Activated gamma-delta T cell treated with anti-CD3 and anti-CD28 coated beads, Interleukin-2, amount 50 U/mL, for 16 hours (primary cell): Measurements from ENCODE around the gene RNF213.

ENCODE experiments used
- DNase-seq: peaks from one replicate; pipeline ENCODE4 v3.0.0-alpha.2; 2020; ENCODE audit warnings: low read depth

The RNF213 gene

GRCh38 chr17:80260791-80261158 lies at the start of gene RNF213:
TSS of gene RNF213 (plus strand) at chr17:80260852. CDS start at chr17:80263682, 2,830 bp downstream.
- DNase-seq = peak; percentile 35

DNA sequence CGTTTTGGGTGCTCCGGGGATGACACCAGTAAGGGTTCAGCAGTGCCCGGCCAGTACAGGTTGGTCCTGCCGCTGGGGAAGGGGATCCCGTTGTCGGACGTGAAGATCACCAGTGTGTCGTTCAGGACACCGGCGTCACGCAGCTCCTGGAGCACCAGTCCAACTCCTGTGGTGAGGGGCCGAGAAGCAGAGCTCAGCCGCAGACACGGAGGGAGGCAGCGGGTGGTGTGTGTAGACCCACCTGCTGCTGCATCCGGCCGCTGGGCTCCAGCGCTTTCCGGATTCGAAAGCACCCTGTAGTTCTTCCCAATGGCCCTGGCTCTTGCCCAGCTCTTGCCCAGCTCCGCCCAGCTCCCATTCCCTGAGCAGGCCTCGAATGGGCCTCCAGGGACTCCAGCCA lies 48.5 kb upstream of the RNF213 start:
- no peak for DNase-seq

GRCh38 chr17:80212511-80212910 lies 48.1 kb upstream of the RNF213 start:
- no peak for DNase-seq

DNA sequence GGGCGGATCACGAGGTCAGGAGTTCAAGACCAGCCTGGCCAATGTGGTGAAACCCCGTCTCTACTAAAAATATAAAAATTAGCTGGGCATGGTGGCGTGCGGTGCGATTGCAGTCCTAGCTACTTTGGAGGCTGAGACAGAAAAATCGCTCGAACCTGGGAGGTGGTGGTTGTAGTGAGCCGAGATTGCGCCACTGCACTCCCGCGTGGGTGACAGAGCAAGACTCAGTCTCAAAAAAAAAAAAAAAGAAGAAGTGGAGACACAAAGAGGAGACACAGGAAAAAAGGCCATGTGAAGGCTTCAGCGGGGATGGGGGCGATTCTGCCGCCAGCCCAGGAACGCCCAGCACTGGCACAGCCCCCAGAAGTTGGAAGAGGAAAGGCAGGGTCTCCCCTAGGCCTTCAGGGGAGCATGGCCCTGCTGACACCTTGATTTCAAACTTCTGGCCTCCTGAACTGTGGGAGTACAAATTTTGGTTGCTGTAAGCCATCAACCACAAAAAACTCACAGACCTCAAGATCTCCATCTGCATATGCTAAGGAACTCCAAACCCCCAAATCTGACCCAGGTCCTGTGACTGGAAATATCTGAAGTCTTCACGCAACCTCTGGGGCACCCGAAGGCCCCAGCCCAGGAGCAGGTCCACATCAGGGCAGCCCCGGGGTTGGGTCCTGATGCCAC lies 47.5 kb upstream of the RNF213 start:
- DNase-seq = no peak

- no peak for DNase-seq
Observed at GRCh38 chr17:80213643-80213975, 47.0 kb upstream of the RNF213 start.

GRCh38 chr17:80214012-80214877 lies 46.4 kb upstream of the RNF213 start:
- DNase-seq = no peak

DNA sequence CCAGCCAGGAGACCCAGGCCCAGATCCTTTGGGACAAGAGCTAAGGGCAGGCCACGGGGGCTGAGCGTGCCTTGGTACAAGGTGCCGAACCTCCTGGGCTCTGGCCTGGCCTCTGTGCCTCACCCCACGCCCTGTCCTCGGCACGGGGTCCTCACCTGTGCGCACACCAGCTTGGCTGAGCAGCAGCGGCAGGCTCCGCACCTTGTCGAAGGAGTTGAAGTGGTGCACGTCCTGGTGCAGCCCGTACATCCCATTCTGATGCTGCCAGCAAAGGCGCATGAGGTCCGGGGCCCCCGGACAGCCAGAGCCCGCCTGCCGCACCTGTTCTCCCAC lies 45.8 kb upstream of the RNF213 start:
- DNase-seq = no peak

DNA sequence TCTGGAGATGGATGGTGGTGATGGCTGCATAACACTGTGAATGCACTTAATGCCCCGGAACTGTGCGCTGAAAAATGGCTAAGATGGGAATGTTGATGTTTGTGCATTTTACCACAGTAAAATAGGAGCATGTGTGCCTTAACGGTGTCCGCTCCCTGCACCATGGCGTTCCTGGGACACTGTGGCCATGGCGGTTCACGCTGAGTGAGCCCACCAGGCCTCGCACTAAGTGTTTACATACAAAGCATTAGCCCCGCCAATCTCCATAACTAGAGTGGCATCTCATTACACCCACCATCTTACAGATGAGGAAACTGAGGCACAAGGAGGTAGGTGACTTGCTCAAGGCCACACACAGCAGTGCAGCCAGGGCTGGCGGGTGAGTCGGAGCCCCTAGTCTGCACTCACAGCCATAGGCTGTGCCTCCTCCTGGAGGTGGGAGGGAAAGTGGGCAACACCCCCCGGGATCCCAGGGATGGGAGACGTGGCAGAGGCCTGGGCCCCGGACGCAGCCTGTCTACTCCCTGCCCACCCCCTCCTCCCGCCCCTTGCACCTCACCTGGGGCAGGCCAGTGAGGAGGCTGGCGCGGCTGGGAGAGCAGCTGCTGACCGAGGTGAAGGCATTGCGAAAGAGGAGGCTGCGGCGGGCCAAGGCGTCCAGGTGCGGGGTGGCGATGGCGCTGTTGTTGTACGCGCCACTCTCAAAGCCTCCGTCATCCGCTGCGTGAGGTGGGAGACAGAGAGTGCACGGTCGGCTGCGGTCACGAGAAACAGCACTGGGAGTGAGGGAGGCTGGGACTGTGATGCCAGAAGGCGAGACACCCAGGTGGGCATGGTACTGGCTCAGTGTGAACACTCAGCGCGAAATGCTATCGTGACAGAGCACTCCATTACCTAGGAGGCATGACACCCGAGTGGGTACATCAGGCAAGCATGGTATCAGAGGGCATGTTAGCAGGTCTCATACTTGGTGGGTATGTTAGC lies 43.9 kb upstream of the RNF213 start:
- no peak for DNase-seq

DNA sequence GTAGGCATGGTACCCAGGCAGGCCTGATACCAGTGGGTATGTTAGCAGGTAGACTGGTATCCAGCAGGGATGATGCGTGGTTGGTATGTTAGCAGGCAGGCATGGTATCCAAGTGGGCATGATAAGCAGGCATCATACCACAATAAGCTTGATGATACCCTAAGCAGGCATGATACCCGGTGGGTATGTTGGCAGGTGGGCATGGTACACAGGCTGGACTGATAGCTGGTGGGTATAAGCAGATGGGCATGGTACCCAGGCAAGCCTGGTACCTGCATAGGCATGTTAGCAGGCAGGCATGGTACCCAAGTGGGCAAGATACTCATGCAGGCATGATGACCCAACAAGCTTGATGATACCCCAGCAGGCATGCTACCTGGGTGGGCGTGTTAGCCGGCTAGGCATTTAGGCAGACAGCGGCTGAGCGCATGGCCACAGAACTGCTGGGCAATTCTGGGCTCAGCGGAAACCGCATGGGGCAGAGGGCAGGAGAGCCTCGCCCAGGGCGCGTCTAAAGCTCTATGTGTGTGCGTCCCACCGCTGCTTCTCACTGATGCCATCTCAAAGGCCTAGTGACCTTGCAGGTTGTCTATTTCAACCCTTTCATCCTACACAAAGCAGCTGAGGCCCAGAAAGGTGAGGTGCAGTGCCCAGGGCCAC lies 42.8 kb upstream of the RNF213 start:
- no peak for DNase-seq

GRCh38 chr17:80218391-80218790 lies 42.3 kb upstream of the RNF213 start:
- no peak for DNase-seq

GRCh38 chr17:80219013-80219762 lies 41.5 kb upstream of the RNF213 start:
- peak; percentile 93 for DNase-seq

- DNase-seq = no peak
Observed at GRCh38 chr17:80219763-80220053, 40.9 kb upstream of the RNF213 start.

DNA sequence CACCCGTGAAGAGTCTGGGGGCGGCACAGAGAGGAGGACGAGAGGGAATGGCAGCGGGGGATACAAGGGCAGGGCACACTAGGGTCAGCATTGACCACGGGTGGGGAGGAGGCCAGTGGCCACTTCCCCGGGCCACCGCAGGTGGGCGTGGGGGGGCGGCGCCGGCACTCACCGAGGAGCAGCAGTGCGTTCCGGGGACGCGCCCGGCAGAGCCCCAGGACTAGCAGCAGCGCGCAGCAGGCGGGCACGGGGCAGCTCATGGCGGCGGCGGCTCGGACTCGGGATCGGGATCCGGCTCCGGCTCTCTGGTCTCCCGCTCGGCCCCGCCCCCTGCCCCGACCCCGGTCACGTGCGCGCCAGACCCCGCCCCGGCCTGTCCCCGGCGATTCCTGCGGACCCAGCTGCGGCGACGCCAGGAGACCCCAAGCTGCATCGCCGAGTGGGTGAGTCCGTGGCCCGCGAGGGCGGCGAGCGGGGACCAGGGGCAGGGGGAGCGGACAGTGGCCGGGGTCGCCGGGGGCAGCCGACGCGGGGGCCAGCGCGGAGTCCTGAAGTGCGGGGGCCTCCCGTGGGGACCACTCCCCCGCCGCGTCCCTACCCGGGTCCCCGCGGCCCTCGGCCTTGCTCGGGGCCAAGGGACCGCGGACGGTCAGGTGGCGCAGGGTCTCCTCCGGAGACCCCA lies 40.5 kb upstream of the RNF213 start, which contains the start of the genes SGSH and SLC26A11:
Gene SGSH, minus strand, starts transcription at position 280 of the 682 bp plus-strand sequence. Its CDS starts 20 bp downstream, at position 260.
Gene SLC26A11, plus strand, starts transcription at position 374 of the 682 bp plus-strand sequence. CDS start 1,134 bp downstream, outside the sequence.
- peak; percentile 27 for DNase-seq

- DNase-seq = no peak
Observed at GRCh38 chr17:80220736-80221215, 39.9 kb upstream of the RNF213 start.

DNA sequence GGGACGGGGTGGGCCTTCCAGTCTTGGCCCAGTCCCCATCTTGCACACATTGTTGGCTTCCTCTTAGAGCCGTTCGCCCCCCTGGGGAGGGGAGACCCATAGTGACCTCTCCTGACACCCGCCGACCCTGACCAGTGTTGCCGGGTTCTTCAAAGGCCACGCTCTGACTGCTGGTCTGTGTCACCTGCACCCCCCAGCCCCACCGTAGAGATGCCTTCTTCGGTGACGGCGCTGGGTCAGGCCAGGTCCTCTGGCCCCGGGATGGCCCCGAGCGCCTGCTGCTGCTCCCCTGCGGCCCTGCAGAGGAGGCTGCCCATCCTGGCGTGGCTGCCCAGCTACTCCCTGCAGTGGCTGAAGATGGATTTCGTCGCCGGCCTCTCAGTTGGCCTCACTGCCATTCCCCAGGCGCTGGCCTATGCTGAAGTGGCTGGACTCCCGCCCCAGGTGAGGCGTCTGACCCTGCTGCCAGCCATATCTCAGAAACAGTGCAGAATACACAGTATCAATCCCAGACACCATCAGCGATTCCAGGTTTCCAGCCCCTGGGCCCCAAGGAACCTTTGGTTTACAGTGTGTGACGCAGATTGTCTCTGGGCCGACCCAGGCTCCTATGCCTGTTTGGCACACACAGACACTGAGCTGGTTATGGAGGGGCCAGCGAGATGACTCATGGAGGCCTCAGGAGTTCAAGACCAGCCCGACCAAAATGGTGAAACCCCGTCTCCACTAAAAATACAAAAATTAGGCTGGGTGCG lies 39.1 kb upstream of the RNF213 start:
- DNase-seq = no peak

DNA sequence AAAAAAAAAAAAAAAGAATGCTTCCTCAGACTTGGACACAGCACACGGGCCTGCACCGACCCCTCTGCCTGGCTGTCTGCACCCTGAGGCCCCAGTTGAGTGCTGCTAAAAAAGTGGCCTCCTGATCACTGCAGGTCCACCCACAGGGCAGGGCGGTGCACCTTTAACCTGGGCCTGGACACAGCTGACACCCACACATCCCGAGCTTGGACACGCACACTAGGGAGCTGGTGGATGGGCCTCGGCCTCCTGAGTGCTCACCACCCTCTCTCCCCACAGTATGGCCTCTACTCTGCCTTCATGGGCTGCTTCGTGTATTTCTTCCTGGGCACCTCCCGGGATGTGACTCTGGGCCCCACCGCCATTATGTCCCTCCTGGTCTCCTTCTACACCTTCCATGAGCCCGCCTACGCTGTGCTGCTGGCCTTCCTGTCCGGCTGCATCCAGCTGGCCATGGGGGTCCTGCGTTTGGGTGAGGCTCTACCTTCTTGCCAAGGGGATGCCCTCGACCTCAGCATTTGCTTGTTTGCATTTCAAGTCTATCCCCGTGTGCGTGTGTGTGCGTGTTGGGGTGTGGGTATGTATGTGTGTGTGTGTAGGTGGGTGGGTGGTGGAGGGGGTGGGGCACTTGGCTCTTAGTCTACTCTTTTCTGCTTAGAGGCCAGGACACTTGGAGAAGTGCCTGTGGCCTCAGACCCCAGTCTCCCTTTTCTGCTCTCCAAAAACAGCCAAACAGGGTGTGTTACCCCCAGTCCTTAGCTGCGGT lies 38.1 kb upstream of the RNF213 start:
- DNase-seq = no peak

GRCh38 chr17:80223142-80223815 lies 37.4 kb upstream of the RNF213 start:
- DNase-seq = no peak

DNA sequence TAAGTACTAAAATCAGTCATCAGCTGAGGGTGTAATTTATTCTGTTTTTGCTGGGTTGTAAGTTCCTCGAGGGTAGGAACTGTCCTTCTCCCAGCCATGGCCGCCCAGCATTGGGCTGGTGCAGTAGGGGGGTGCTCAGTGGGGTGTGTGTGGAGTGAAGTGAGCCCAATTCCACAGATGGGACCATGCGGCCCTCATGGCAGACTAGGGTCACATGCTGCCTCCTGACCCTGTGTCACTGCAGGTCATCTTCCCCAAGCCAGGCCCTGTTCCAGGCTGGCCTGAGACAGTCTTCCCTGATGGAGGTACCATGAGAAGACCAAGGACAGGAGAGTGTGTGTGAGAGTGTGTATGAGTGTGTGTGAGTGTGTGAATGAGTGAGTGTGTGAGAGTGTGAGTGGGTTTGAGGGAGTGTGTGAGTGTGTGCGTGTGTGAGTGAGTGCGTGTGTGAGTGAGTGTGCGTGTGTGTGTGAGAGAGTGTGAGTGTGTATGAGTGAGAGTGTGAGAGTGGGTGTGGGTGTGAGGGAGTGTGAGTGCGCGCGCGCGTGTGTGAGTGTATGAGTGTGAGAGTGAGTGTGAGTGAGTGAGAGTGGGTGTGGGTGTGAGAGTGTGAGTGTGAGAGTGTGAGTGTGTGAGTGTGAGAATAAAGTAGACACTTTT lies 36.7 kb upstream of the RNF213 start:
- DNase-seq = no peak
